Activated T-cell treated with anti-CD3 and anti-CD28 coated beads, Interleukin-2, amount 50 U/mL, for 24 hours (primary cell): ENCODE results near the gene SORCS1.

ENCODE experiments used
- DNase-seq: peaks from one replicate; pipeline ENCODE4 v3.0.0-alpha.2; 2020
- H3K27ac Mint-ChIP-seq: 2 replicates; pipeline ENCODE4 v1.8.0; 2020; ENCODE audit warnings: mild to moderate bottlenecking, mixed read lengths
- H3K27me3 Mint-ChIP-seq: 2 replicates; pipeline ENCODE4 v1.8.0; 2020; ENCODE audit warnings: mixed read lengths
- H3K36me3 Mint-ChIP-seq: 2 replicates; pipeline ENCODE4 v1.8.0; 2020; ENCODE audit warnings: low read depth, mixed read lengths
- H3K4me1 Mint-ChIP-seq: 2 replicates; pipeline ENCODE4 v1.8.0; 2020; ENCODE audit warnings: low read depth, mixed read lengths
- H3K4me3 Mint-ChIP-seq: 2 replicates; pipeline ENCODE4 v1.8.0; 2020; ENCODE audit warnings: mild to moderate bottlenecking, moderate library complexity, mixed read lengths
- H3K9me3 Mint-ChIP-seq: 2 replicates; pipeline ENCODE4 v1.8.0; 2020; ENCODE audit warnings: mixed read lengths

The SORCS1 gene

GRCh38 chr10:106655165-106655564 lies 509.3 kb downstream of the SORCS1 start:
- no peak overlapping the region for H3K27ac Mint-ChIP-seq
- no peaks in the 10 kb centered on the region for H3K36me3 Mint-ChIP-seq
- no peak overlapping the region for H3K4me3 Mint-ChIP-seq
- H3K27me3 Mint-ChIP-seq: no peaks in the 10 kb centered on the region
- DNase-seq: no peak
- no peaks in the 10 kb centered on the region for H3K4me1 Mint-ChIP-seq
- peaks cover 3% of the 10 kb centered on the region for H3K9me3 Mint-ChIP-seq

- Mint-ChIP-seq H3K27me3 (no peaks in the 10 kb centered on the region), H3K4me3 (no peak overlapping the region), H3K9me3 (no peaks in the 10 kb centered on the region), H3K4me1 (no peaks in the 10 kb centered on the region), H3K27ac (no peak overlapping the region), H3K36me3 (no peaks in the 10 kb centered on the region)
- DNase-seq: no peak
Measured at GRCh38 chr10:106652279-106652678, 512.2 kb downstream of the SORCS1 start.

- Mint-ChIP-seq H3K4me1 (no peaks in the 10 kb centered on the region), H3K4me3 (no peak overlapping the region), H3K27me3 (no peaks in the 10 kb centered on the region), H3K27ac (no peak overlapping the region), H3K9me3 (no peaks in the 10 kb centered on the region), H3K36me3 (no peaks in the 10 kb centered on the region)
- DNase-seq: no peak
Measured at GRCh38 chr10:106648534-106649481, 515.7 kb downstream of the SORCS1 start.

GRCh38 chr10:106643473-106643872 lies 521.0 kb downstream of the SORCS1 start:
- no peak overlapping the region for H3K4me3 Mint-ChIP-seq
- no peaks in the 10 kb centered on the region for H3K36me3 Mint-ChIP-seq
- DNase-seq: no peak
- H3K27ac Mint-ChIP-seq: no peak overlapping the region
- H3K9me3 Mint-ChIP-seq: no peaks in the 10 kb centered on the region
- no peaks in the 10 kb centered on the region for H3K4me1 Mint-ChIP-seq
- H3K27me3 Mint-ChIP-seq: no peaks in the 10 kb centered on the region

- no peak for DNase-seq
- no peaks in the 10 kb centered on the region for H3K9me3 Mint-ChIP-seq
- H3K36me3 Mint-ChIP-seq: no peaks in the 10 kb centered on the region
- H3K27ac Mint-ChIP-seq: no peak overlapping the region
- H3K27me3 Mint-ChIP-seq: no peaks in the 10 kb centered on the region
- no peaks in the 10 kb centered on the region for H3K4me1 Mint-ChIP-seq
- H3K4me3 Mint-ChIP-seq: no peak overlapping the region
Measured at GRCh38 chr10:106637873-106638272, 526.6 kb downstream of the SORCS1 start.

- no peak overlapping the region for H3K4me3 Mint-ChIP-seq
- no peak for DNase-seq
- H3K27ac Mint-ChIP-seq: no peak overlapping the region
- H3K9me3 Mint-ChIP-seq: no peaks in the 10 kb centered on the region
- H3K27me3 Mint-ChIP-seq: no peaks in the 10 kb centered on the region
- no peaks in the 10 kb centered on the region for H3K4me1 Mint-ChIP-seq
- H3K36me3 Mint-ChIP-seq: no peaks in the 10 kb centered on the region
Measured at GRCh38 chr10:106636766-106637491, 527.6 kb downstream of the SORCS1 start.

GRCh38 chr10:106635947-106636346 lies 528.6 kb downstream of the SORCS1 start:
- Mint-ChIP-seq H3K4me1 (no peaks in the 10 kb centered on the region), H3K9me3 (no peaks in the 10 kb centered on the region), H3K27me3 (no peaks in the 10 kb centered on the region), H3K27ac (no peak overlapping the region), H3K36me3 (no peaks in the 10 kb centered on the region), H3K4me3 (no peak overlapping the region)
- DNase-seq: no peak

- no peaks in the 10 kb centered on the region for H3K27me3 Mint-ChIP-seq
- H3K9me3 Mint-ChIP-seq: no peaks in the 10 kb centered on the region
- H3K4me1 Mint-ChIP-seq: no peaks in the 10 kb centered on the region
- H3K27ac Mint-ChIP-seq: no peak overlapping the region
- H3K36me3 Mint-ChIP-seq: no peaks in the 10 kb centered on the region
- no peak for DNase-seq
- no peak overlapping the region for H3K4me3 Mint-ChIP-seq
Measured at GRCh38 chr10:106631016-106631702, 533.3 kb downstream of the SORCS1 start.

- no peak overlapping the region for H3K27ac Mint-ChIP-seq
- DNase-seq: no peak
- no peak overlapping the region for H3K4me3 Mint-ChIP-seq
- no peaks in the 10 kb centered on the region for H3K4me1 Mint-ChIP-seq
- H3K27me3 Mint-ChIP-seq: no peaks in the 10 kb centered on the region
- H3K36me3 Mint-ChIP-seq: no peaks in the 10 kb centered on the region
- no peaks in the 10 kb centered on the region for H3K9me3 Mint-ChIP-seq
Measured at GRCh38 chr10:106626371-106626770, 538.1 kb downstream of the SORCS1 start.

GRCh38 chr10:106625751-106626150 lies 538.8 kb downstream of the SORCS1 start:
- Mint-ChIP-seq H3K36me3 (no peaks in the 10 kb centered on the region), H3K4me1 (no peaks in the 10 kb centered on the region), H3K9me3 (no peaks in the 10 kb centered on the region), H3K27ac (no peak overlapping the region), H3K27me3 (no peaks in the 10 kb centered on the region), H3K4me3 (no peak overlapping the region)
- DNase-seq: no peak

GRCh38 chr10:106619346-106619745 lies 545.2 kb downstream of the SORCS1 start:
- no peak overlapping the region for H3K4me3 Mint-ChIP-seq
- DNase-seq: no peak
- no peak overlapping the region for H3K27ac Mint-ChIP-seq
- no peaks in the 10 kb centered on the region for H3K27me3 Mint-ChIP-seq
- no peaks in the 10 kb centered on the region for H3K36me3 Mint-ChIP-seq
- H3K4me1 Mint-ChIP-seq: no peaks in the 10 kb centered on the region
- H3K9me3 Mint-ChIP-seq: no peaks in the 10 kb centered on the region

GRCh38 chr10:106618646-106619045 lies 545.9 kb downstream of the SORCS1 start:
- Mint-ChIP-seq H3K4me1 (no peaks in the 10 kb centered on the region), H3K4me3 (no peak overlapping the region), H3K36me3 (no peaks in the 10 kb centered on the region), H3K27ac (no peak overlapping the region), H3K9me3 (no peaks in the 10 kb centered on the region), H3K27me3 (no peaks in the 10 kb centered on the region)
- DNase-seq: no peak

GRCh38 chr10:106615081-106615480 lies 549.4 kb downstream of the SORCS1 start:
- Mint-ChIP-seq H3K27ac (no peak overlapping the region), H3K4me3 (no peak overlapping the region), H3K9me3 (no peaks in the 10 kb centered on the region), H3K27me3 (no peaks in the 10 kb centered on the region), H3K4me1 (no peaks in the 10 kb centered on the region), H3K36me3 (no peaks in the 10 kb centered on the region)
- DNase-seq: no peak

GRCh38 chr10:106614293-106614692 lies 550.2 kb downstream of the SORCS1 start:
- H3K4me1 Mint-ChIP-seq: no peaks in the 10 kb centered on the region
- H3K9me3 Mint-ChIP-seq: no peaks in the 10 kb centered on the region
- DNase-seq: no peak
- H3K36me3 Mint-ChIP-seq: no peaks in the 10 kb centered on the region
- no peaks in the 10 kb centered on the region for H3K27me3 Mint-ChIP-seq
- no peak overlapping the region for H3K27ac Mint-ChIP-seq
- H3K4me3 Mint-ChIP-seq: no peak overlapping the region

- Mint-ChIP-seq H3K27me3 (no peaks in the 10 kb centered on the region), H3K27ac (no peak overlapping the region), H3K9me3 (no peaks in the 10 kb centered on the region), H3K36me3 (no peaks in the 10 kb centered on the region), H3K4me3 (no peak overlapping the region), H3K4me1 (no peaks in the 10 kb centered on the region)
- DNase-seq: no peak
Measured at GRCh38 chr10:106612381-106612780, 552.1 kb downstream of the SORCS1 start.
